B cell (primary cell): ENCODE measurements around the gene EIF4ENIF1.

Source experiments
- EZH2 ChIP-seq: IDR thresholded peaks from 2 replicates; pipeline ENCODE4 v1.6.1; 2012; ENCODE audit warnings: borderline replicate concordance, low read depth, mild to moderate bottlenecking, moderate library complexity, low read length; ENCODE audit not compliant: insufficient read depth, poor library complexity, severe bottlenecking
- TF ChIP-seq, protein P1 (sequence below): fragments of 200-600 bp; IDR thresholded peaks from one replicate; pipeline ENCODE4 v1.8.0; 2022; ENCODE audit warnings: antibody characterized with exemption, mild to moderate bottlenecking

DNA sequence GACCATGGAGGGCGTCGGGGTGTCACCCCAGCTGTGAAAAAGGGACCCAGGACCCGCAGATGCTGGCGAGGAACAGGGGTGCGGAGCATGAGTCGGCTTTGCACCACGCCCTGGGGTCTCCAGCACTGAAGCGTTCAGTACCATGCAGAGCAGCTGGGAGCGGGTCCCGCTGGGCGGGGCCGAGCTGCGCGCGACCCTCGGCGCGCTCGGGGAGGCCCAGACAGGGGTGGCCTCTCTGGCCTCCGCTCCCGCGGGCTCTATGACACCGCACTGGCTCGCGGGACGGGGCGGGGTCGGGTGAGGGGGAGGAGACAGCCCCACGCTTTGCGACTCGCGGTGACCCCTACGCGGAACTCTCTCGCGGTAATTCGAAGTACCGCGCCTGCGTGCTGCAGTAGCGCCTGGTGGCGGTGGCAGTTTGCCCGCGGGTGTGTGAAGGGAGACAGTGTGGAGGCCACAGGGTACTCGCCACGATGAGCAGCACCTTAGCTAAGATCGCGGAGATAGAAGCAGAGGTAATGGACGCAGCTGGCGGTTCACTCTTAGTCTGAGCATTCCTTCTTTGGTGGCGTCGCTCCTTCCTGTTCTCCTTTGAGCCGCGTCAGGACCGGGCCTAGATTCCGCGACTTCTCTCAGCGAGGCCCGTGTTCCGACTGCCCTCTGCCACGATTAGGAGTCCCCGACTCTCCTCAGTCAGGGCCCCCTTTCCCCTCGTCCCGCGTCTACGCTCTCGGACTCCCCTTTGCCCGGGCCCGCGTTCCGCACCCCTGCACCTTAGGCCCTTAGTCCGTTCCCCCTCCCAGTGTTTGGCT, 90.2 kb downstream of the EIF4ENIF1 start, which contains the start of gene DRG1:
- TF ChIP-seq, protein P1, sequence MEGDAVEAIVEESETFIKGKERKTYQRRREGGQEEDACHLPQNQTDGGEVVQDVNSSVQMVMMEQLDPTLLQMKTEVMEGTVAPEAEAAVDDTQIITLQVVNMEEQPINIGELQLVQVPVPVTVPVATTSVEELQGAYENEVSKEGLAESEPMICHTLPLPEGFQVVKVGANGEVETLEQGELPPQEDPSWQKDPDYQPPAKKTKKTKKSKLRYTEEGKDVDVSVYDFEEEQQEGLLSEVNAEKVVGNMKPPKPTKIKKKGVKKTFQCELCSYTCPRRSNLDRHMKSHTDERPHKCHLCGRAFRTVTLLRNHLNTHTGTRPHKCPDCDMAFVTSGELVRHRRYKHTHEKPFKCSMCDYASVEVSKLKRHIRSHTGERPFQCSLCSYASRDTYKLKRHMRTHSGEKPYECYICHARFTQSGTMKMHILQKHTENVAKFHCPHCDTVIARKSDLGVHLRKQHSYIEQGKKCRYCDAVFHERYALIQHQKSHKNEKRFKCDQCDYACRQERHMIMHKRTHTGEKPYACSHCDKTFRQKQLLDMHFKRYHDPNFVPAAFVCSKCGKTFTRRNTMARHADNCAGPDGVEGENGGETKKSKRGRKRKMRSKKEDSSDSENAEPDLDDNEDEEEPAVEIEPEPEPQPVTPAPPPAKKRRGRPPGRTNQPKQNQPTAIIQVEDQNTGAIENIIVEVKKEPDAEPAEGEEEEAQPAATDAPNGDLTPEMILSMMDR, result no peak
- no peak for TF ChIP-seq EZH2
